ENCODE results near the gene TDRKH. TPM values are rescaled to one million over a fixed set of nuclear protein-coding genes. Genes with fewer than 3 reads are reported as not detected.

Gene TDRKH
- total RNA-seq, 1 experiment from 2014 or later, result 25.7 TPM

GRCh38 chr1:151805066-151805820 lies 14.9 kb upstream of the TDRKH start, which contains the start of gene LINGO4:
LINGO4 (minus strand) TSS chr1:151805419; CDS start chr1:151802704, 2,715 bp downstream.
- peaks cover 75% of the 10 kb centered on the region for H3K27me3 Mint-ChIP-seq (ENCODE audit: unreplicated experiment)
- H3K9me3 Mint-ChIP-seq (ENCODE audit: low read depth, unreplicated experiment), result no peaks in the 10 kb centered on the region
- H3K36me3 Mint-ChIP-seq (ENCODE audit: insufficient read depth, unreplicated experiment), result no peaks in the 10 kb centered on the region
- TF ChIP-seq, protein P1, sequence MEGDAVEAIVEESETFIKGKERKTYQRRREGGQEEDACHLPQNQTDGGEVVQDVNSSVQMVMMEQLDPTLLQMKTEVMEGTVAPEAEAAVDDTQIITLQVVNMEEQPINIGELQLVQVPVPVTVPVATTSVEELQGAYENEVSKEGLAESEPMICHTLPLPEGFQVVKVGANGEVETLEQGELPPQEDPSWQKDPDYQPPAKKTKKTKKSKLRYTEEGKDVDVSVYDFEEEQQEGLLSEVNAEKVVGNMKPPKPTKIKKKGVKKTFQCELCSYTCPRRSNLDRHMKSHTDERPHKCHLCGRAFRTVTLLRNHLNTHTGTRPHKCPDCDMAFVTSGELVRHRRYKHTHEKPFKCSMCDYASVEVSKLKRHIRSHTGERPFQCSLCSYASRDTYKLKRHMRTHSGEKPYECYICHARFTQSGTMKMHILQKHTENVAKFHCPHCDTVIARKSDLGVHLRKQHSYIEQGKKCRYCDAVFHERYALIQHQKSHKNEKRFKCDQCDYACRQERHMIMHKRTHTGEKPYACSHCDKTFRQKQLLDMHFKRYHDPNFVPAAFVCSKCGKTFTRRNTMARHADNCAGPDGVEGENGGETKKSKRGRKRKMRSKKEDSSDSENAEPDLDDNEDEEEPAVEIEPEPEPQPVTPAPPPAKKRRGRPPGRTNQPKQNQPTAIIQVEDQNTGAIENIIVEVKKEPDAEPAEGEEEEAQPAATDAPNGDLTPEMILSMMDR (IDR thresholded peaks at IDR 0.05; ENCODE audit: unreplicated experiment), result no peak
- CTCF ChIA-PET, result no interaction called here
- BruUV-seq (replicated peaks), result no TSS peak
- intact Hi-C loops (cut with micrococcal nuclease; ENCODE audit: unreplicated experiment), result no loop called here
- H3K27ac Mint-ChIP-seq (ENCODE audit: unreplicated experiment), result no peak within 1 kb of the TSS
- no peak for DNase-seq
- no peaks in the 10 kb centered on the region for H3K4me1 Mint-ChIP-seq (ENCODE audit: low read depth, unreplicated experiment)
- H3K4me3 Mint-ChIP-seq (ENCODE audit: low read depth, unreplicated experiment), result no peak within 1 kb of the TSS

- BruUV-seq (replicated peaks), result no TSS peak
- intact Hi-C loops (cut with micrococcal nuclease; ENCODE audit: unreplicated experiment), result no loop called here
- H3K9me3 Mint-ChIP-seq (ENCODE audit: low read depth, unreplicated experiment), result no peaks in the 10 kb centered on the region
- H3K4me1 Mint-ChIP-seq (ENCODE audit: low read depth, unreplicated experiment), result no peaks in the 10 kb centered on the region
- H3K36me3 Mint-ChIP-seq (ENCODE audit: insufficient read depth, unreplicated experiment), result no peaks in the 10 kb centered on the region
- no peak overlapping the region for H3K27ac Mint-ChIP-seq (ENCODE audit: unreplicated experiment)
- CTCF ChIA-PET, result no interaction called here
- DNase-seq, result no peak
- no peak overlapping the region for H3K4me3 Mint-ChIP-seq (ENCODE audit: low read depth, unreplicated experiment)
- peaks cover 82% of the 10 kb centered on the region for H3K27me3 Mint-ChIP-seq (ENCODE audit: unreplicated experiment)
- TF ChIP-seq, protein P1 (IDR thresholded peaks at IDR 0.05; ENCODE audit: unreplicated experiment), result no peak
Measured at GRCh38 chr1:151803915-151804314, 13.6 kb upstream of the TDRKH start.

DNA sequence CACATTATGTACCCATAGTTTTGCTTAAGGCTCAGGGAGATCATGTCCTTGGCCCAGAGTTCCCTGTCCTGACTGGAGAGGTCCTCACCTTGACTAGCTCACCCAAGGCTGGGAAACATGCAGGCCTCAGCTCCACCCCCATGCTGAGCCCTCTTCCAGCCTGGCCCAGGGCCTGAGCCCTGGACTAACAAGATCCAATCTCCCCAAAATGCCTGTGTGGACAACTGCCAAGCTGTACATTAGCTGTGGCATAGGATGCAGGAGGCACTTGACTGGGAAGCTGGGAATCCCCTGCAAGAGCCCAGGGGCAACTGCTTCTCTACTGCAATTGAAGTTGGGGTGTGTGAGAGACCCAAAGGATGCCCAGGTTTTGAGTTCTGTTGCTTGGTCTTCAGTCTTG lies 12.9 kb upstream of the TDRKH start:
- no peaks in the 10 kb centered on the region for H3K9me3 Mint-ChIP-seq (ENCODE audit: low read depth, unreplicated experiment)
- no peaks in the 10 kb centered on the region for H3K36me3 Mint-ChIP-seq (ENCODE audit: insufficient read depth, unreplicated experiment)
- no peak overlapping the region for H3K27ac Mint-ChIP-seq (ENCODE audit: unreplicated experiment)
- BruUV-seq (replicated peaks), result no TSS peak
- H3K4me3 Mint-ChIP-seq (ENCODE audit: low read depth, unreplicated experiment), result no peak overlapping the region
- CTCF ChIA-PET, result interaction anchor here (1.7 kb wide), 1 partner anchor 33 kb away, joined by 4 read pairs; no protein-coding TSS in a partner anchor
- intact Hi-C loops (cut with micrococcal nuclease; ENCODE audit: unreplicated experiment), result no loop called here
- peaks cover 80% of the 10 kb centered on the region for H3K27me3 Mint-ChIP-seq (ENCODE audit: unreplicated experiment)
- no peak for DNase-seq
- H3K4me1 Mint-ChIP-seq (ENCODE audit: low read depth, unreplicated experiment), result no peaks in the 10 kb centered on the region
- TF ChIP-seq, protein P1 (IDR thresholded peaks at IDR 0.05; ENCODE audit: unreplicated experiment), result no peak

GRCh38 chr1:151802372-151802771 lies 12.1 kb upstream of the TDRKH start:
- no peaks in the 10 kb centered on the region for H3K36me3 Mint-ChIP-seq (ENCODE audit: insufficient read depth, unreplicated experiment)

More at GRCh38 chr1:151802372-151802771, 12.1 kb upstream of the TDRKH start:
- DNase-seq, result no peak
- TF ChIP-seq, protein P1 (IDR thresholded peaks at IDR 0.05; ENCODE audit: unreplicated experiment), result no peak
- H3K4me1 Mint-ChIP-seq (ENCODE audit: low read depth, unreplicated experiment), result no peaks in the 10 kb centered on the region
- CTCF ChIA-PET, result interaction anchor here (1.7 kb wide), 1 partner anchor 34 kb away, joined by 4 read pairs; no protein-coding TSS in a partner anchor
- H3K27ac Mint-ChIP-seq (ENCODE audit: unreplicated experiment), result no peak overlapping the region
- intact Hi-C loops (cut with micrococcal nuclease; ENCODE audit: unreplicated experiment), result no loop called here
- BruUV-seq (replicated peaks), result no TSS peak
- no peaks in the 10 kb centered on the region for H3K9me3 Mint-ChIP-seq (ENCODE audit: low read depth, unreplicated experiment)
- no peak overlapping the region for H3K4me3 Mint-ChIP-seq (ENCODE audit: low read depth, unreplicated experiment)
- H3K27me3 Mint-ChIP-seq (ENCODE audit: unreplicated experiment), result peaks cover 72% of the 10 kb centered on the region

Measured in Calu3 (cell line).